SHP77 treated with DMSO at 0.1 percent for 48 hours (cell line): ENCODE results near the gene PLCL1.

Experiments
- DNase-seq: peaks from one replicate; lab custom pipeline; 2025; lab: John Stamatoyannopoulos, UW

PLCL1 gene

DNA sequence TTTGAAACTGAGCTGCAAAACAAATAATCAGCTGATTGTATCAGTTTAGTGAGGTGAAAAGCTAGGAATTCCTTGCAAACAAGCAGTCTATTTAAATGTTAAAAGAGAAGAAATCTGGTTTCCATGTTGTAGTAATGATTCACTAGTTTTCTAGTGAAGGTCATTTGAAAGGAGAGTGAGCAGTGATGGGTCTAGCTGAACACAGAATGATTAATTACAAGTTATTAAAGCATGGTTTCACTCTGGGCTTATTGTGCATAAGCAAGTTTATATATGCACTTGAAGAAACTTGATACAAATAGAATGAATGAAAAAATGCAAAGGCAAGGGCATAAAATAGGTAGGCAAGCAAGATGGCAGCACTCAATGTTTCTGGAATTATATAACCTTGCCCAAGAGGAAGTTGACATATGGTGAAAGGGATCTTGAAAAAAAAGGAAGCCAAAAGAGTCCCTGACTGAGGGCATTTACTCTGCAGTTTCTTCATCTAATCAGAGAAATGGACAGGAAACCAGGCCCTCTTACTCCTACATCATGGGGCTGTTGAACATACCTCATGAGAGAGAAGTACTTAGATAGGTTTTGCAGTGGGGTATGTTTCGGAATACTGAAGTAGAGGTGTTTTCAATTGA is 53.2 kb downstream of the PLCL1 start:
- DNase-seq, result no peak

DNA sequence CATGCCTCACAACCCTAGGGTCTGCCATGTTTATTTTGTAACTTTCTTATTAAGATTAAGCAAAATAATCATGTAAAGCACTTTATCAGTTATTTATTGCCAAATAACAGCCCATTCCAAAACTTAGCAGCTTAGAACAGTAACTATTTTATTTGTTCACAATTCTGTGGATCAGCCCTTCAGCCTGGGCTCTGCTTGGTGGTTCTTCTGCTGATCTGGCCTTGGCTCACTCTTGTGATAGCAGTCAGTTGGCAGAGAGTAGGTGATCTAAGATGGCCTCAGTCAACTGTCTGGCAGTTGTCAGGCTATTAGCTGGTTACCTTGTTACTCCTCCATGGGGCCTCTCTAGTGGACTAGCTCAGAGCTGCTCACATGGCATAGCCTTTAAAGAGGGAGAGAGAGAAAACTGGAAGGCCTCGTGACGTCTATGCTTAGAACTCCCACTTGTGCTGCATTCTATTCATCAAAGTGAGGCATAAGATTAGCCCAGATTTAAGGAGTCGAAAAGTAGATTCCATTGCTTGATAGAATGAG is 54.3 kb downstream of the PLCL1 start:
- DNase-seq, result no peak

DNA sequence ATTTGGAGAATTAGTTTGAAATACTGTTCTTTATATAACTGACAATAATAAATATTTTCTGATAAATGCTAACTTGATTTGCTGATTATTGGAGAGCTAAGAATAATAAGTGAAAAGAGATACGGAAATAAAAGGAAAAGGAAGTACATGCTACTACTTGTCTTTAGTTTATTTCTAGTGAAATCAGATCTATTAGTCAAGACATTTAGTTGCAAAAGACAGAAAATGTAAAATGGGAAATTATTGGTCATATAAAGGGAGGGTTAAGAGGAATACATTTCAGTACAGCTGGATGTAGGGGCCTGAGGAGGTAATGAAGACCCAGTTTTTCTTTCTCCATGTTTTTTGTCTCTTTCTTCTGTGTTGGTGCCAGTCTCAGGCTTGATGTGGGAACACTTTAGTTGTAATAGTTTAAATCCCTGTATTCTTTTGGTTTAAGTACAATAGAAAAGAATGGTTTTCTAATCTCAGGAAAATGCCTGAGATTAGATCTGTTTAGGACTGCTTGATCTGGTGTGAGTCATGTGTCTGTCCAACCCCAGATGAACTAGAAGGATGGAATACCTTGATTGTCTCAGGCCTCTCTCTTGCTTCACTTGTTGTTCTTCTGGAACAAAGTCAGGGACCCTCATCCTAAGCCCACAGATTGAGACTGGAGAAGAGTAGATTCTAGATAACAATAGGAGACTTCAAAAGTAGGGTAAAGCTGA is 58.0 kb downstream of the PLCL1 start:
- DNase-seq, result no peak

DNA sequence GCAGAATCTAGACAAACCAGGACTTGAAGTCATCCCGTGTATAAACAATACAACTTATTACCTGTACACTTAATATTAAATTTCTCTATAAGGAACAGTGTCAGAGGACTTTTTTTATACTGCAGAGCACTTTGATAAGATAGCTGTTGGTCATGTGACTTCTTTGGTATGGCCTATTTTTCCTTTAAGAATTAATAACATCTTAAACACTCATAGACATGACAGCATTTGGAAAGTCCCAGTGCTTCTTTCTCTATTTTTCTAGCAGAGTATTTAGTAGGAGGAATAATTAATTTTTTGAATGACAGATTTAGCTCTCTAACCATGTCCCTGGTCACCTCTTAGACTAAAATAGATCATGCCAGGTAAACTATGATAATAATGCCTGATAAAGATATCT is 59.4 kb downstream of the PLCL1 start:
- DNase-seq, result no peak

DNA sequence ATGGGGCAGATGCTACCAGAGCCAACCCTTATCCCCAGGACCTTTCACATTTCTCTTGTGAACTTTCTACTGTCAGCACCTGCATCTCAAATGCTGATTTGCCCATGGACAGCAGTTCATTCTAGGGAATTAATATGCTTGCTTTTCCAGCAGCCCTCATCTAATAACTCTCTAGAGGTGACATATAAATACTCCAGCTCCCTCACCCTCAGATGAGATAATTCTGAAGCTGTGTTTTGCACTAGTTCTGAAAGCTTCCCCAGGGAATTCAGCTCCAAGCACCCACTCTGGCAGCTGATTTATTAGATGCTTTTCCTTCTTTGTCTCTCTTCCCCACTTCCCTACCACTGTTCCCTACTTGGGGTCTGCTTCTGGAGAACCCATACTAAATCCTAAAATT is 62.1 kb downstream of the PLCL1 start:
- DNase-seq, result no peak

DNA sequence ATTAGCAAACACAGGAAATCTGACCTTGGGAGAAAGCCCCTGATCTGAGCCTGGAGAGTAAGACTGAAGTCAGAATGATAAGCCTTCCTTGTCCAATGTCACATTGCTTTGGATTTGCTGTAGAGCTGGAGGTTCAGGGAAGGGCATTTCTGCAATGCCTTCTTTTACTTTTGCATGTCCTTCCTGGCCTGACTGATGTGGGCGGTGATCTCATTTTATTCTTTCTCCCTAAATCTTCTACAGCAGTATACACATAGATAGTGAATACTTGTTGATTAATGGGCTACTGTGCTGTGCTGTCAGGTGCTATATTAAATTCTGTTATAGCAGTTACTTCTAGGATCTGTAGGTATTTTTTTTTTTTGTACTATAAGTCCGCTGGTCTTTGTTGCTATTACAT is 62.6 kb downstream of the PLCL1 start:
- DNase-seq, result no peak

DNA sequence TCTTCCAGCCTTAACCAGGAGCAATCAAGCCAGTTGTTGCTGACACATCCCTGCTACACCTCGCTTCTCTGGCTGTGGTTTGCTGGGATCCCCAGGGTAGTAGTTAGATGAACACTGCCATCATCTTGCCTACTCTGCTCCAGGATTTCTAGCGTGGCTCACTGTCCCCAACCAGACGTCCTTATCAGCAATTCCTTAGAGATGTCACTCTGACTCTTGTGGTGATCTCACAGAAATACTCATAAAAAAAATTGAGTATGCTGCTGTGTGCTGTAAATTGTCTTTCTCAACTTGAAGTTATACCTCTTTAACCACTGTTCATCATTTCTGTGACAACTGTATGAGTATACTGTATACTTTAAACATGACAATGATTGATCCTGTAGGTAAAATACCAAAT is 63.2 kb downstream of the PLCL1 start:
- no peak for DNase-seq

DNA sequence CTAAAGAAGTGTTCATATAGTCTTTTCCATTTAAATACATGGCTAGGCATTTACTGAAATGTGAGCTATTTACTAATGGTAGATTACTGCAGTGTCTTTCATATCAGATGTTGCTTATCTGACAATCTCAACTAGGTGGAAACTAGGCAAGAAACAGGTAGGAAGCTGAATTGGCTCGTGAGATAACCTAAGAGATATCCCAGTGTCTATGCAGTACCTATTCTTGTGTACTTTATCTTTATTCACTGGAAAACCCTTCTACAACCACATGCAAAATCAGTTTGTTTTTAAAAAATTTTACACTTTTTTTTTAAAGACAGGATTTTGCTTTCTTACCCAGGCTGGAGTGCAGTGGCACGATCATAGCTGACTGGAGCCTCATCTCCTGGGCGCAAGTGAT is 63.8 kb downstream of the PLCL1 start:
- DNase-seq, result no peak

DNA sequence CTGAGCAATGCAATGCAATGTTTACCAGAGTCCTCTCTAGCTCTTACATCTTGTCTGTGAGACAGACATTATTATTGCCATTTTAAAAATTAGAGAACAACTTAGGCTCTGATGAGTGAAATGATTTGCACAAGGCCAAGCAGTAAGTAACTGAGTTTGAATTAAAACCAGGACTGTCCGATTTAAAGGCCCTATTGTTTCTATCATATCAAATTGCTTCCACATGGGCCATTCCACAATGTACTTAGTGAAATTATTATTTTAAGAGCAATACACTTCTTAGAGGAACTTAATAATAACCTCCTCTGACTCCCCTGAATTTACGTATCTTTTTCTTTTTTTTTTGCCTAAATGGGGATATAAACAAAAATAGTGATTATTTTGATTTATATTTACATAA is 64.6 kb downstream of the PLCL1 start:
- no peak for DNase-seq

DNA sequence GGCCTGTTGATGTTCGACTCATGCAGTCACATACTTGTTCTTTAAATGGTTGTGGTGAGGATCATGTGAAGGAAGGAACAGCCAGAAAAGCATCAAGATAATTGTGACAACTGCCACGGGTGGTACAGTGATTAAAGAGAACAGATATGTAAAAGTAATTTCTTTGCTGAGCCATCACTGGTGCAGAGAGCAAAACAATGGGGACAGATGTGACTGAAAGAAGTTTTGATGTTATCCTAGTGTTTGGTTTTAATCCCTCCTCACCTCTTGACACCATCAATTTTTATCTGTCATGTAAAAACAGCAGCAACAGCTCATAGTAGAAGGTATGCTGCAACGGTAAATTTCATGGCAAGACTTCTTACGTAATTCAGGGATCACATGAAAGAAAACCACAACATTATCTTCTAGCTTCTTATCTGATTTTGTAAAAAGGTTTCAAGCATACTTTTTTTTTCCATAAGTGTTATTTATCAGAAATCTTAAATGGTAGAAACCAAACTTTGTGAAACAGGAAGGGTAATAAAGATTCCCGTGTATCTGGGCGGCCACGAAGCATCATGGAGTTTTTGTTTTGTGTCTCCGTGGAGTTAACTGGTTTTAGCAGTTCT is 65.2 kb downstream of the PLCL1 start:
- no peak for DNase-seq

DNA sequence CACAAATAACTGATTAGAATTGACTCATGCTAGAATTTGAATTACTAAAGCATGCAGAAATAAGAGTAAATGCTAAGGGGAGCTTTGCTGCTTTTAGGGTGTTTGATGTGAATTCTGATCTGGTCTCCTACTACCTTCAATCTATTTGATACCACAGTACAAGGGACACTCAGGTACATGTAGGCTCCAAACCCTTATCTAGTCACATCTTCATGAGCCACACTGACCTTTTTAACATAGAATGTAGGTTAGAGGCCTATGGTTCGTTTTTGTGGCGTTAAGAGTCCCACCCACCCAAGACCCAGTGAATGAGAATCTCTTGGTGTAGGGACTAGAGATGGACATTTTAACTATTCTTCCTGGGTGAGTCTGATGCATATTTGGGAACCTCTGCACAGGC is 65.7 kb downstream of the PLCL1 start:
- no peak for DNase-seq

DNA sequence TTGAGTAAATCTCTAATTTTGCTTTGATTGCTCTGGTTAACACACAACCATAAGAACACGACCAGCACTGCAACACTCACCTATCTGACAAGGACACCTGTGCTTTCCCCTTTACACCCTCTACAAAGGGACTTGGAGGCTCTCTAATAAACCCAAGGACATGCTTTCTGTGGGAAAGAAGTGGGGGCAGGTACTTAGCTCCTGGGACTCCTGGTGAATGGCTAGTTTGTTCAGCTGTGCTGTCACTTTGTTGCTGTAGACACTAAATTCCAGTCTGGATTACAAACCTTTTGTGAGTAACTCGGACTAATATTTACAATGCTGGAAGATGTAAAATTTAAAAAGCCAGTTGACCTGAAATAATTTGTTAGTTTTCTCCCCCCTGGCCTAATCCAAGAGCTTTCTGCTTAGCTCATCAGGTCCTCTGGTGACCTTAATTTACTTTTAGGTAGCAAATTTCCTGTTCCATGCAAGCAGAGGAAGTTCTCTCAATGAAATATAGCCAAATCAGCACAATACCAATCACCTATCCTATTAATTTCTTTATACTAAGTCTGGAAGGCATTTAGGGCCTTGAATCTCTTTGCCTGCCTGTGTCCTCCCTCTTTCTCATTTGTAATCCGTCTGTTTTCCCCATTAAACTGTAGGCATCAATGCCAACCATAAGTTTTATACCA is 67.5 kb downstream of the PLCL1 start:
- DNase-seq, result peak; percentile 7

DNA sequence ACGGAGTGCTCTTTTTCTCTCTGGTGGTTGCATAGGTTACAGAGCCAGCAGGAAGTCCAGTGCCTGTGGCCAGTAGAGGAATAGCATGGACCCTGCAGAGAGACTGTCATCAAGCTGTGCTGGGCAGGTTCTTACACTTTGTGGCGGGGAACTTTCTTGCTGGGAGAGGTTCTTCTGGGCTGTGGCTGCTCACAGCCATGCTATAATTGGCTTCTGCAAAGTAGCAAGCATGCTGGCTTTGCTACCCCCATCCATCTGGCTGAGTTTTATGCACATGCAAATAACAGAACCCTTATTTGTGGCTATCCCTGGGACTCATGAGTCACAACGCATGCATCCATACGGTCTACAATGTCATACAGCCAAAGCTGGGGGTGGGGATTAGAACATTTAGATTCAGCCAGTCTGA is 68.9 kb downstream of the PLCL1 start:
- no peak for DNase-seq

DNA sequence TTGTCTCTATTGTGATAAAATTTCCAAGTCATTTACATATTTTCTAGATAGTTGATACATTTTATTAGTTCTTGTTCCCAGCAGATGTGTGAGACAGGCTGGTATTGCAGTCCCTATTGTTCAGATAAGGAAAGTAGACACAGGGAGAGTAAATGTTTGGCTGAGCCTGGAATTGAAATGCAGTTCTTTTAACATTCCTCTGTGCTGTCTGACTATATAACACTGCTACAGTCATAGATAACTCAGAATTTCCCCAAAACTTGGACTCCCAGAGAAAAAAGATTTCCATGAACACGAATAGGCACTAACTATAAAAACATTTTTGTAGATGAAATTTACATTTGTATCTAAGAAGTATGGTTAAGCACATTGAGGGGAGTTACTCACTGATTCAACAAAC is 71.4 kb downstream of the PLCL1 start:
- no peak for DNase-seq

DNA sequence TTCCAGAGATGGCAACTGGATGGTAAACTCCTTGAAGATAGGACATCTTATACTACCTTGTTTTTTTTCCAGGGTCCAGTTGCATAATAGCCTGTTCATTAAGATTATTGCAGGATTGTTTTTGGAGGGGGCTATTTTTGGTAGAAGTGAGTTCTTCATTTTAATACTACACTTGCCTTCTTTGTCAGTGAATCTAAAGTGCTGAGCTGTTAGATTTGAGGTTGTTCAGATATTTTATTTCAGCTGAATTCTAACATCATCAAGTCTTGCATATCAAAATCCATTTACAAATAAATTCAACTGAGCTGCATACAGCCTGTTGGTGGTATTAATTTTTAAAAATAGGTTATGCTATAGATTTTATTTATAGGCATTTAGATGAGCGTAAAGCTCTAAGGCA is 72.1 kb downstream of the PLCL1 start:
- no peak for DNase-seq

DNA sequence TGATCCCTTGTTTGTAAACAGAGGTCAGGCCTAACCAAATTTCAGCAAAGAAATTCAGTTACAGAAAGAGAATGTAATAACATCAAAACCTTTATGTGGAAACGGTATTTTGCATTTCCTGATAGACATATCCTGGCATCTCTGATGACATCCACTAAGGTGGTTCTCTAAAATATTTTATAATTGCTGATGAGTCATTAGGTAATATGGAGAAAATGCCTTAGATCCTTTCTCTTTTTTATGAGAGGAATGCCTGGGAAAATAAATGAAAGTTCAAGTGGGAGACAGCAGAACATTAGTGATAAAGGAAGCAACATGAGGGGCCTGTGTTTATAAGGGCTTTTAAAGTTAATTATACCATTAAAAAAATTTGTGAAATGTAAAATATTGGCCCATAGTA is 72.6 kb downstream of the PLCL1 start:
- no peak for DNase-seq

DNA sequence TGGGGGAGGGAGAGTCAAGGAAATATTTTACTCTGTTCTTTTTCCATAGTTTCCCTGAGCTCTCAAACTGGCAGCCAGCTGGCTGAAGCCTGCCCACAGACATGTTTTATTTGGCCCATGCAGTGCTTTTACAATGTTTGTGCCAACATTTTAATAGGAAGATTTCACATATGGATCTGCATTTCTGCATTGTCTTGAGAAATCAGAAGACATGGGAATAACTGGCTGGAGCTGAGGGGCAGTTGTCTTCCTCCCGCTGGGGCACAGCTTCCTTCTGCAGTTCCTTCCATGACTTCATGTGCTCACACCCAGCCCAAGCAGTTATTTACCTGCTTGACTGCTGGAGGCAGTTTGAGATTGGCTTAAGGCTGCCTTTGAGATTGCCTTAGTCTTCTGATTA is 74.4 kb downstream of the PLCL1 start:
- no peak for DNase-seq

DNA sequence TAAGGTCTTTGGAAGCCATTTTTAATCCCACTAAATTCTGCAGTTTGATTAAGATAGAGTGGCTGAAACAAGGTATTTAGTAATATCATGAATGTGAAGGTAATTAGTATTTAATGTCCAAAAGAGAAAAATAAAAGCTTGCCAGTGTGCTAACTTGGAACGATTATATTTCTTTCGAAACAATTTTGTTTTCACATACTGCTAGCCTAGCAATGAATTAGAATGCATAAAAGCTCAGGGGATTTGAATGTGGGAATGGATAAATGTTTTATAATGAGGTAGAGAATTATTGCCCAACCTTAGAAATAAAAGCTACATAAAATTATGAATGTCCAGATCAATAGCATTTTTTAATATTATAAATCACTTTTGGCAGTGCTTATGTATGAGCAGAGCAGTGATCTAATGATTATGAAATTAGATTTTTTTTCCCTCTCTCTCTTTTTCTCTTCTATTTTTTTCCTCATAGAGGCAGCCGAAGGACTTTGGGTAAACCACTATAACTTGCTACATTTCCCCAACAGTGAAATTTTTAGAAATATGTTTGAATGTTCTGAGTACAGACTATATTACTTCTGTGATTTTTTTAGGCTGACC is 75.5 kb downstream of the PLCL1 start:
- no peak for DNase-seq

DNA sequence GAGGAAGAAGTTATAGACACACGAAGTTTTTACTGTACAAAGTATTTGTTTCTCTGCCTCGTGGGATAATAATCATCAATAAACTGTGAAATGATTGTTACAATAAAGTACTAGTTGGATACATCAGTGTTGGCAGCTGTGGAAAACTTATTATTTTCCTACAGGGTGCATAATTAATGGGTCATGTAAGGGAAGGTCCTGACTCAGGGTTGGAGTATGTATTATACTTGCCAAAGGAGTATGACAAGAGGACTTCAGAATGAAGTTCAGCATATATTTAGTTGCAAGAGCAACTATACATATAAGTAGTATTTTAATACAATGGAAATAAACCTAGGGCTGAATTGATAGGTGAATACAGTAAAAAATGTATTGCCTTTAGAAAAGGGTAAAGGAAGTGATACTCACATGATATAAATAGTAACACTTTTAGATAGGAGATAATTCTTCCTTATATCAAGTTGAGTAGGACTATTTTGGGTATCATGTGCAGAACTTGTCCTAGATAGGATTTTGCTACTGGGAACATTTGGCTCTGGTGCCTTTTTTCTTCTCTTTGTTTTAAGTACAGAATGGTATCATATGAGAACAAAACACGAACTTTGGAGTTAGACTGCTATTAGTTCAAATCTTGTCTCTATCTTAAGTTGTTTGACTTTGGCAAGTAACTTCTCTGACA is 79.1 kb downstream of the PLCL1 start:
- no peak for DNase-seq

DNA sequence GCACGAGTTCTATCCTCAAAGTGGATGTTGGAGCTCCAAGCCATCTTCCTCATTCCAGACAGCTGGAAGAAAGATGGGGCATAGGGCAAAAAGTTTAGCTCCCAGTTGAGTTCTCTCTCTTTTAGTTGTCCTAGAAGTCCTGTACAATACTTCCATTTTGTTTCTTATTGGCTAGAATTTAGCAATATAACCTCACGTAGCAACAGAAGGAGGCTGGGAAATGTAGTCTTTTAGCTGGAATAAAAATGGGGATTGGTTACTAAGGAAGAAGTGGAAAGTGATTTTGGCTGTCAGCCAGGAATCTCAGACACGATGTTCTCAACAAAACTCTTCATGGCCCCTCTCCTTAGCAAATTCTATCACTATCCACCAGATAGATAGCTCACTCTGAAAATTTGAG is 79.9 kb downstream of the PLCL1 start:
- no peak for DNase-seq

DNA sequence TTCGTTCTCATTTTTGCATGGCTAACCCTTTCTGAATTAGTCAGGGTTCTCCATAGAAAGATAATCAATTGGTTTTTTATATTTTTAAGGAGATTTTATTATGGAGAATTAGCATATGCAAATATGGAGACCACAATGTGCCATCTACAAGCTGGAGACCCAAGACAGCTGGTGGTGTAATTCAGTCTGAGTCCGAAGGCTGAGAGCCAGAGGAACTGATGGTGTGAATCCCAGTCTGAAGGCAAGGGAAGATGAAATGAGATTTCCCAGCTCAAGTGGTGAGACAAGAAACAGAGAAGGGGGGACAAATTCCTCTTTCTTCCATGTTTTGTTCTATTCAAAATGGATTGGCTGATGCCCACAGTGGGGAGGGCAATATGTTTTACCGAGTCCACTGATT is 80.7 kb downstream of the PLCL1 start:
- no peak for DNase-seq

DNA sequence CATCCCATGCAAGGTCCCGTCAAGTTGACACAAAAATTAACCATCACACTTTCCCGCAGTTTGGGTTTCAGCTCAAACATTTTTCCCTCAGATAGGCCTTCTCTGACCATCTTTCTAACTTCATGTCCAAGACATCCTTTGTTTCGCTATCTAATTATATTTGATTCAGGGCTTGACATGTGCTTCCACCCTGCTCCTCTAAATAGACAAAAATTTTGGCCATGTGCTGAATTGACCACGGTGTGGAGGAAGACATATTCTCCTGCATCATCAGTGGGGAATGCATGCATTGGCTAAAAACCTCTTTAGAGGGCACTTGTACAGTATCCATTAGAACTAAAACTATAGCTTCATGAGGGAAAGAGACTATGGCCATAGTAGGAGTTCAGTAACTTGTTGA is 81.2 kb downstream of the PLCL1 start:
- no peak for DNase-seq
